GM12873 (cell line): ENCODE results near the gene VPS39.

ENCODE experiments used
- TF ChIP-seq, protein P1 (sequence below): IDR thresholded peaks from 2 replicates; pipeline ENCODE4 v1.5.1; 2012; ENCODE audit warnings: low read depth, mild to moderate bottlenecking, moderate library complexity, low read length, control low read depth; ENCODE audit not compliant: insufficient read depth; ENCODE audit errors: missing control alignments

The VPS39 gene

DNA sequence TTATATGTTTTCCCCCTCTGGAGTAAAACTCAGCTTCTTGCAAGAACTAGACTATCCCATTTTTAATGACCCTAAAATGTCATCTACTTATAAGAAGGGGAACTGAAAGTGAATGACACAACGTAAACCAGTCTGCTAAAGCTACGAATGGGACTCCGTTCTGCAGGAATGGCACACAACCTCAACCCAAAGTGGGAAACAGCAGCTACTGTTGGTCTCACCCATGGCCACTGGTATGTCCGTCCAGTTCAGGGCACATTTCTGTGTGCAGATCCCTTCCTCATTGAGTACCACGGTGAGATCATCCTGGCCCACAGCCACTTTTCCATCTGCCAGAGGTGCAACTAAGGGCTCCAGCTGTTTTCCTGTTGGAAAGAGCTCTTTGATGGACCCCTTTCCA is 23.8 kb downstream of the VPS39 start:
- TF ChIP-seq, protein P1, sequence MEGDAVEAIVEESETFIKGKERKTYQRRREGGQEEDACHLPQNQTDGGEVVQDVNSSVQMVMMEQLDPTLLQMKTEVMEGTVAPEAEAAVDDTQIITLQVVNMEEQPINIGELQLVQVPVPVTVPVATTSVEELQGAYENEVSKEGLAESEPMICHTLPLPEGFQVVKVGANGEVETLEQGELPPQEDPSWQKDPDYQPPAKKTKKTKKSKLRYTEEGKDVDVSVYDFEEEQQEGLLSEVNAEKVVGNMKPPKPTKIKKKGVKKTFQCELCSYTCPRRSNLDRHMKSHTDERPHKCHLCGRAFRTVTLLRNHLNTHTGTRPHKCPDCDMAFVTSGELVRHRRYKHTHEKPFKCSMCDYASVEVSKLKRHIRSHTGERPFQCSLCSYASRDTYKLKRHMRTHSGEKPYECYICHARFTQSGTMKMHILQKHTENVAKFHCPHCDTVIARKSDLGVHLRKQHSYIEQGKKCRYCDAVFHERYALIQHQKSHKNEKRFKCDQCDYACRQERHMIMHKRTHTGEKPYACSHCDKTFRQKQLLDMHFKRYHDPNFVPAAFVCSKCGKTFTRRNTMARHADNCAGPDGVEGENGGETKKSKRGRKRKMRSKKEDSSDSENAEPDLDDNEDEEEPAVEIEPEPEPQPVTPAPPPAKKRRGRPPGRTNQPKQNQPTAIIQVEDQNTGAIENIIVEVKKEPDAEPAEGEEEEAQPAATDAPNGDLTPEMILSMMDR = no peak

GRCh38 chr15:42182961-42183360 is 25.1 kb downstream of the VPS39 start:
- TF ChIP-seq, protein P1 = no peak

- TF ChIP-seq, protein P1 = no peak
These were observed 25.7 kb downstream of the VPS39 start for GRCh38 chr15:42182328-42182886.

DNA sequence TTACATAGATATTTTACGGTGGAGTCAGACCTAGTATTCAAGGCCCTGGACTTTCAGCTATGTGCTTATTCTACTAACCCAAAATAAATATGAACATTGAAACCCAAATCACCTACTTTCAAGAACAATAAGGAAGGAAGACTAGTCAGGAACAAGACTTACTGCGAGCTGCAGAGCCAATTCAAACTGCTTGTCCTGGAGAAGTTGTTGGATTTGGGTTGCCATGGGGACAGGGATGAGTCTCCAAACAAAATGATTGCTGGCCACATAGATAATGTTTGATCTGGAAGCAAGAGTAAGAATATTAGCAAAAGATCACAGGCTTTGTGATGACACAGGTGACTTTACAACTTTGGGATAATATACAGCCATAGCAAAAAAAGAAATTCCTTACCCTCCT is 30.0 kb downstream of the VPS39 start:
- TF ChIP-seq, protein P1 = no peak

- TF ChIP-seq, protein P1 = no peak
These were observed 32.4 kb downstream of the VPS39 start for GRCh38 chr15:42175671-42176070.

GRCh38 chr15:42172475-42172874 is 35.6 kb downstream of the VPS39 start:
- TF ChIP-seq, protein P1 = no peak

- TF ChIP-seq, protein P1 = no peak
These were observed 36.3 kb downstream of the VPS39 start for GRCh38 chr15:42171795-42172194.
